ENCODE data around the gene MIB1.
"Not testable (repeated sequence)": the region's sequence is repeated elsewhere in the genome, so short reads cannot be mapped to it uniquely, and the experiment has no call there.

Gene MIB1

DNA sequence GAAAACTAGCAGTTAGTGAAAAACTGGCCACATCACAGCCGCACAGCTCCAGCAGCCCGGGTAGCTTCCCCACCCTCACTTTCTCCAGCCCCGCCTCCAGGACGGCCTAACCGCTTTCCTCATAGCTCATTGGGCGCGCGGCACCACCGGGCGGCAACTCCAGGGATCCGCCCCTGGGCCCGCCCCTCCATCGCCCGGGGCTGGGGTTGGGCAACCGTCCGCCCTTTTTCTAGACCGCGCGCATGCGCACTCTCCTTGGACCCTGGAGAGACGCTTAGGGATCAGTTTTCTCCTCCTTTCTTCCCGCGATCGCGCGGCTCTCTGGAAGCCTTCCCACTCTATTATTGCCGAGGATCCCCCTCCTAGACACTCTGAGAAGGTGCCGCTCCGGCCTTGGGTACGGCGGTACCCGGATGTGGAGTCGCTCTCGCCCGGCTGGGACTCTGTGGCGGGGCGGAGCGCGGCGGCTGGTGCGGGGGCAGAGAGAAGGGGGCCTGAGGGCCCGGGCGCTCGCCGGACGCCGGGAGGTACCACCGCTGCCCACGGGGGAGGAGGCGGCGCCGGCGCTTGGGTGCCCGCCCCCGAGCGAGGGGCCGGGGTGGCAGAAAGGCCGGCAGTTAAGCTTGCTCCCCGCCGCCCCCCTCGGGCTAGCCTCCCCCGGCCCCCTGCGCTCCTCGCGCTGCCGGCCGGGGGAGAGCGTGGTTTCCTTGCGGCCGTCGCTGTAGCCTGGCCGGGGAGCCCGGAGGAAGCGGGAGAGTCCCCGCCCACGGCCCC lies at the start of gene MIB1:
TSS of gene MIB1 (plus strand) at position 255 of the 774 bp plus-strand sequence. CDS start 792 bp downstream, outside the sequence.
- Histone ChIP-seq H3K36me3 (ENCODE audit: insufficient read depth, low read length) (no peaks in the 10 kb centered on the region), H3K9me3 (ENCODE audit: low read length) (no peaks in the 10 kb centered on the region), H3K9ac (ENCODE audit: low read length) (peak within 1 kb of the TSS; percentile 44), H3K4me1 (ENCODE audit: insufficient read depth, low read length) (peaks cover 12% of the 10 kb centered on the region), H3K27me3 (ENCODE audit: control insufficient read depth in 1 of 2, insufficient read depth in 2 of 2, low read length in 2 of 2) (no peaks in the 10 kb centered on the region), H3K4me3 (ENCODE audit: low read depth in 1 of 2, low read length in 2 of 2) (peak within 1 kb of the TSS; percentile 75 to 91), H3K27ac (ENCODE audit: low read depth, low read length) (peak within 1 kb of the TSS; percentile 98)

DNA sequence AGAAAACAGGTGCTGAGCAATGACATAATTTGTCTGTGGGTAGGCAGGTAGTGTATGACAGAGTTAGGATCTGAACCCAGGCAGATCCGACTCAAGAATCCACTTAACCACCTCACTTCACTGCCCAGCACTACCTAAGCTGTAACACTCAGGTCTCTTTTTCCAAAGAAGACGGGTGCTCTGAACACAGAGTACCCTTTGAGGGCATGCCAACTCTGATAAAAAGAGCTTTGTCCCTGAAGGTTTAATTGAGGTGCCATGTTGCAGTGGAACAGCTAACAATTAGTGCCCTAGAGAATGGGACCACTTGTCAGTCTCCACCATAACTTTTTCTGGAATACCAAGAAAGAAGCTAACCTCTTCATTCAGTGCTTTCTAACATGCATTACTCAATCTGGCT lies 47.3 kb upstream of the MIB1 start:
- no peaks in the 10 kb centered on the region for H3K9me3 ChIP-seq (ENCODE audit: low read length)
- H3K9ac ChIP-seq (ENCODE audit: low read length), result no peak overlapping the region
- H3K27ac ChIP-seq (ENCODE audit: low read depth, low read length), result no peak overlapping the region
- H3K4me3 ChIP-seq (ENCODE audit: low read depth in 1 of 2, low read length in 2 of 2), result no peak overlapping the region
- no peaks in the 10 kb centered on the region for H3K27me3 ChIP-seq (ENCODE audit: control insufficient read depth in 1 of 2, insufficient read depth in 2 of 2, low read length in 2 of 2)
- H3K36me3 ChIP-seq (ENCODE audit: insufficient read depth, low read length), result no peaks in the 10 kb centered on the region
- no peaks in the 10 kb centered on the region for H3K4me1 ChIP-seq (ENCODE audit: insufficient read depth, low read length)

DNA sequence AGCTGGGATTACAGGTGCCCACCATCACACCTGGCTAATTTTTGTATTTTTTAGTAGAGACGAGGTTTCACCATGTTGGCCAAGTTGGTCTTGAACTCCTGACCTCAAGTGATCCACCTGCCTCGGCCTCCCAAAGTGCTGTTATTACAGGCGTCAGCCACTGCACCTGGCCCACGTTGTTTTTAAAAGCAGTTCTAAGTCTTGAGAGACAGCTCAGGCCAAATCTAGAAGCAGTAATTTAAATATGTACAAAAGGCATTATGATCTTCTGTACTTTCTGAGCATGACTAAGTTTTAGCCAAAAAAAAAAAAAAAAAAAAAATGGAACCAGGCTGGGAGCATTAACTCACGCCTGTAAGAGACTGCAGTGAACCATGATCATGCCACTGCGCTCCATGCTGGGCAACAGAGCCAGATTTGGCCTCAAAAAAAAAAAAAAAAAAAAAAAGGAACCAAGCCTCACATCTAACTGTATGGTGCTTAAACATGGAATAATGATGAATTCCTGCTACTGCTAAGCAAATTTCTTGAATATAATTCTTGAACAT lies 40.0 kb upstream of the MIB1 start:
- Histone ChIP-seq H3K4me1 (ENCODE audit: insufficient read depth, low read length) (peaks cover 5% of the 10 kb centered on the region), H3K27me3 (ENCODE audit: control insufficient read depth in 1 of 2, insufficient read depth in 2 of 2, low read length in 2 of 2) (no peaks in the 10 kb centered on the region), H3K9me3 (ENCODE audit: low read length) (no peaks in the 10 kb centered on the region), H3K4me3 (ENCODE audit: low read depth in 1 of 2, low read length in 2 of 2) (no peak overlapping the region), H3K36me3 (ENCODE audit: insufficient read depth, low read length) (no peaks in the 10 kb centered on the region), H3K27ac (ENCODE audit: low read depth, low read length) (no peak overlapping the region), H3K9ac (ENCODE audit: low read length) (no peak overlapping the region)

DNA sequence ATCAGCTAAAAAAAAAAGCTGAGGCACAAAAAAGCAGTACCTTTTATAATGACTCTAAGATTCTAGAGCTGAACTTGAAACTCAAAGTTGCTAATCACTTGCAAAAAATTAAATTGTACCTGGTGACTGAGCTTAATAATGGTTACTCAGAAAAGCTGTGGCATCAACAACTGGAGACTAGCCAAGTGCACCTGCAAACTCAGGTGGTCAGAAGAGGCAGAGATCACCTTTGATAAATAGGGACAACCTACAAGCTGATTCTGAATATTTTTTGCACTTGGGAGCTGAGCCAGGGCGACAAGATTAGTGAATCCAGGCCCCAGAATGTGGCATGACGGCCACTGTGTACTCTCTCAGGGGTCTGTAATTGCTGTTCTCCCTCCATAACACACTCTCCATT lies 39.0 kb upstream of the MIB1 start:
- no peaks in the 10 kb centered on the region for H3K27me3 ChIP-seq (ENCODE audit: control insufficient read depth in 1 of 2, insufficient read depth in 2 of 2, low read length in 2 of 2)
- no peak overlapping the region for H3K4me3 ChIP-seq (ENCODE audit: low read depth in 1 of 2, low read length in 2 of 2)
- H3K4me1 ChIP-seq (ENCODE audit: insufficient read depth, low read length), result peaks cover 5% of the 10 kb centered on the region
- no peak overlapping the region for H3K27ac ChIP-seq (ENCODE audit: low read depth, low read length)
- H3K9me3 ChIP-seq (ENCODE audit: low read length), result no peaks in the 10 kb centered on the region
- H3K9ac ChIP-seq (ENCODE audit: low read length), result no peak overlapping the region
- H3K36me3 ChIP-seq (ENCODE audit: insufficient read depth, low read length), result no peaks in the 10 kb centered on the region

DNA sequence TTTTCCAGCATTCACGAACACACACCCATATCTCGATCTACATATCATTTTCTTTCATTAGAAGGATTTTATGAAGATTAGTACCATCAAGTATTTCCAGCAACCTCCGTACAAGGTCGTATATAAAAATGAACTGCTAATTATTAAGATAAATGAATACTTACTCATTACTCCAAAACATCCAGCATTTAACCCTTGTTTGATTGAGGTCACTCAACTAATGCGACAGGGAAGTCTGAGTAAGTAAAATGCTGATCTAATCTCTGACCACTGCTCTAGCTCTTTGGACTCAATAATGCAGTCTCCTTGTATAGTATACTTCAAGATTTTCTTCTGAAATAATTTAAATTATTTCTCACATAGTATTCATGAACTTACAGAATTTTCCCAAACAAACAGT lies 38.0 kb upstream of the MIB1 start:
- H3K36me3 ChIP-seq (ENCODE audit: insufficient read depth, low read length), result no peaks in the 10 kb centered on the region
- H3K4me3 ChIP-seq (ENCODE audit: low read depth in 1 of 2, low read length in 2 of 2), result no peak overlapping the region
- H3K4me1 ChIP-seq (ENCODE audit: insufficient read depth, low read length), result peaks cover 5% of the 10 kb centered on the region
- no peak overlapping the region for H3K9ac ChIP-seq (ENCODE audit: low read length)
- H3K27me3 ChIP-seq (ENCODE audit: control insufficient read depth in 1 of 2, insufficient read depth in 2 of 2, low read length in 2 of 2), result no peaks in the 10 kb centered on the region
- H3K9me3 ChIP-seq (ENCODE audit: low read length), result no peaks in the 10 kb centered on the region
- H3K27ac ChIP-seq (ENCODE audit: low read depth, low read length), result no peak overlapping the region

DNA sequence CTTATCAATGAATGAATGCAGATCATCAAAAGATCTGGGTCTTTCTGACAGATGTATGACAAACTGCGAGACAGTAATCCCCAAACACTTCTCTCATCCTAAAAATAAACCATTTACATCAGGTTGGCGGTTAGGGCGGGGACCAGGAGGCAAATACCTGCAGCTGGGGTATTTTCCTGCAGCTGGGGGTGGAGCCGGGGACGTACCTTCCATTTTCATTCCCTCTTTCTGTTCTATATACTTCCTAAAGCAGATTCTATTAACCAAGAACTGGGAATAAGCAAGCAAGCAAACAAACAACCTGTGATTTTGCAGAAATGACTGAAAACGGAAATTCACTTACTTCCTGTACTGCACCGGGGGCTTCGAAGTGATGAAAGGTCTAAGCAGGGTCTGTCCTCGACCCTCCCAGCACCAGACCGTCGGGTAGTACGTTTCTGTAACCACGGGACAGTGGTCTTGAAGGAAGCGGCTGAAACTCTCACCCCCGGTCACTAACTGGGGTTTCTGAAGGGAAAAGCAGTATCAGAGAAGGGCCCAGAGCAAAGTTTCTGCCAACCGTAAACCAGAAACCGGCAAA lies 37.3 kb upstream of the MIB1 start:
- H3K4me3 ChIP-seq (ENCODE audit: low read depth in 1 of 2, low read length in 2 of 2), result peak overlapping the region; percentile 58 to 87
- no peak overlapping the region for H3K27ac ChIP-seq (ENCODE audit: low read depth, low read length)
- H3K36me3 ChIP-seq (ENCODE audit: insufficient read depth, low read length), result no peaks in the 10 kb centered on the region
- peaks cover 5% of the 10 kb centered on the region for H3K4me1 ChIP-seq (ENCODE audit: insufficient read depth, low read length)
- no peaks in the 10 kb centered on the region for H3K27me3 ChIP-seq (ENCODE audit: control insufficient read depth in 1 of 2, insufficient read depth in 2 of 2, low read length in 2 of 2)
- H3K9ac ChIP-seq (ENCODE audit: low read length), result peak overlapping the region; percentile 49
- H3K9me3 ChIP-seq (ENCODE audit: low read length), result no peaks in the 10 kb centered on the region

DNA sequence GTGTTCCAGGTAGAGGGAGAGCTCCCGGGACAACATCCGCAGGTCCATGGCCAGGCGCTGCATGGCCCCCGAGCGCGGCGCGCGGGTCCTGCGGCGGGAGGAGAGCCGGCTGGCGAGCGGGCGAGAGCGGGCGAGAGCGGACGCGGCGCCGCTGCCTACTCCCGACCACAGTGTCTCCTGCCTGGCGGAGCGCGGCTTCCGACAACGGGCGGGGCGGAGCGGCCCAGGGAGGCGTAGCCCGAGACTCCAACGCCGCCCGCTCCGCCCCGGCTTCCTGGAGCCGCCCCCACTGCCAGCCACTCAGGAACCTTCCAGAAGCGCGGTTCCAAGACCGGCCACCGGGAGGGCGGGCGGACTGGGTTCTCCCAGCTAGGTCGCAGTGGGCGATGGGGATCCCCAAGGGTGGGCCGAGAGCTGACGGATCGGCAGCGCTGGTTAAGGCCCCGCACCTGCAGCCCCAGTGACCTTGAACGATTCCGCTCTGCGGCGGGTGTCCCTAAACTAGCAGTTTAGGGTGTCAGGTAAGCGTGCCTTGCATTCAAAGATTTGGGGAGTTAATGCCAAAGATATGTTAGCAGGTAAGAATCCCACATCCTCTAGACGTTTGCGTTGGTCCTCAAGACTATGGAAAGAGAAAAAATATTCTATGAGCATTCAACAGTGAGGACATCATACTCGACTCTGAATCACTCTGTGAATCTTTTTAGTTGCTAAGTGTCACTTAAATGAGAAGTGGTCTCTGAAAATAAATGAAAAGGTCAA lies 35.8 kb upstream of the MIB1 start, which contains the start of gene ABHD3:
TSS of gene ABHD3 (minus strand) at position 172 of the 762 bp plus-strand sequence. CDS start at position 63, 109 bp downstream.
- Histone ChIP-seq H3K4me3 (ENCODE audit: low read depth in 1 of 2, low read length in 2 of 2) (peak within 1 kb of the TSS; percentile 58 to 87), H3K9me3 (ENCODE audit: low read length) (no peaks in the 10 kb centered on the region), H3K36me3 (ENCODE audit: insufficient read depth, low read length) (no peaks in the 10 kb centered on the region), H3K27me3 (ENCODE audit: control insufficient read depth in 1 of 2, insufficient read depth in 2 of 2, low read length in 2 of 2) (no peaks in the 10 kb centered on the region), H3K27ac (ENCODE audit: low read depth, low read length) (peak within 1 kb of the TSS; percentile 88), H3K4me1 (ENCODE audit: insufficient read depth, low read length) (peaks cover 5% of the 10 kb centered on the region), H3K9ac (ENCODE audit: low read length) (peak within 1 kb of the TSS; percentile 49)

DNA sequence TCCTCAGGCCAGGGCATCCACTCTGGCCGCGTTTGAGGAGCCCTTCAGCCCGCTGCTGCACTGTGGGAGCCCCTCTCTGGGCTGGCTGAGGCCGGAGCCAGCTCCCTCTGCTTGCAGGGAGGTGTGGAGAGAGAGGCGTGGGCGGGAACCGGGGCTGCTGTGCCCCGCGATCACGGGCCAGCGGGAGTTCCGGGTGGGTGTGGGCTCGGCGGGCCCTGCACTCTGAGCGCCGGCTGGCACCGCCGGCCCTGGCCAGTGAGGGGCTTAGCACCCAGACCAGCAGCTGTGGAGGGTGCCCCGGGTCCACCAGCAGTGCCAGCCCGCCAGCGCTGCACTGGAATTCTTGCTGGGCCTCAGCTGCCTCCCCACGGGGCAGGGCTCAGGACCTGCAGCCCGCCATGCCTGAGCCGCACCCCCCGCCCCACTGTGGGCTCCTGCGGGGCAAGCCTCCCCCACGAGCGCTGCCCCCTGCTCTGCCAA lies 34.2 kb upstream of the MIB1 start:
- Histone ChIP-seq H3K27ac (ENCODE audit: low read depth, low read length) (no peak overlapping the region), H3K36me3 (ENCODE audit: insufficient read depth, low read length) (no peaks in the 10 kb centered on the region), H3K27me3 (ENCODE audit: control insufficient read depth in 1 of 2, insufficient read depth in 2 of 2, low read length in 2 of 2) (no peaks in the 10 kb centered on the region), H3K9ac (ENCODE audit: low read length) (no peak overlapping the region), H3K4me1 (ENCODE audit: insufficient read depth, low read length) (peaks cover 5% of the 10 kb centered on the region), H3K4me3 (ENCODE audit: low read depth in 1 of 2, low read length in 2 of 2) (no peak overlapping the region), H3K9me3 (ENCODE audit: low read length) (no peaks in the 10 kb centered on the region)

DNA sequence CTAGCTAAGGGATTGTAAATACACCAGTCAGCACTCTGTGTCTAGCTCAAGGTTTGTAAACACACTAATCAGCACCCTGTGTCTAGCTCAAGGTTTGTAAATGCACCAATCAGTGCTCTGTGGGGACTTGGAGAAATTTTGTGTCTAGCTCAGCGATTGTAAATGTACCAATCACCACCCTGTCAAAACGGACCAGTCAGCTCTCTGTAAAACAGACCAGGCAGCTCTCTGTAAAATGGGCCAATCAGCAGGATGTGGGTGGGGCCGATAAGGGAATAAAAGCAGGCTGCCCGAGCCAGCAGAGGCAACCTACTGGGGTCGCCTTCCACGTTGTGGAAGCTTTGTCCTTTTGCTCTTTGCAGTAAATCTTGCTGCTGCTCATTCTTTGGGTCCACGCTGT lies 33.5 kb upstream of the MIB1 start:
- H3K9ac ChIP-seq (ENCODE audit: low read length); H3K9me3 ChIP-seq (ENCODE audit: low read length); H3K27ac ChIP-seq (ENCODE audit: low read depth, low read length); H3K36me3 ChIP-seq (ENCODE audit: insufficient read depth, low read length); H3K27me3 ChIP-seq (ENCODE audit: control insufficient read depth in 1 of 2, insufficient read depth in 2 of 2, low read length in 2 of 2); H3K4me3 ChIP-seq (ENCODE audit: low read depth in 1 of 2, low read length in 2 of 2); H3K4me1 ChIP-seq (ENCODE audit: insufficient read depth, low read length): not testable (repeated sequence)

DNA sequence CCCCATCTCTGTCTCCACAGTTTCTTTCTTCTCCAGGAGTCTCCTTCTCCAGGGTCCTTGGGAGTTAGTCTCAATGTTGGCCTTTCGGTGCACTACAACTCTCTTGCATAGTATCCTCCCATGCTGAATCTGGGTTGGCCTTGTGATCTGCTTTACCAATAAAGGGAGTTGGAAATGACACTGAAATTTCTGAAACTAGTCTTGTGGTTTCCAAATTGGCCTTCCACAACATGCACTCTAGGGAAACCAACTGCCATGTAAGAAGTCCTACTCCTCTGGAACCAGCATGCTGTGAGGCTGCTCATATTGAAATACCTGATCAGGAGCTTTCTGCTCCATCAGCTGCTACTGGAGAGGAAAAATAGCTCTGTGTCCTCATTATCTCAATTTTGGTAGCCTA lies 26.1 kb upstream of the MIB1 start:
- Histone ChIP-seq H3K27me3 (ENCODE audit: control insufficient read depth in 1 of 2, insufficient read depth in 2 of 2, low read length in 2 of 2) (no peaks in the 10 kb centered on the region), H3K9me3 (ENCODE audit: low read length) (no peaks in the 10 kb centered on the region), H3K9ac (ENCODE audit: low read length) (no peak overlapping the region), H3K27ac (ENCODE audit: low read depth, low read length) (no peak overlapping the region), H3K4me3 (ENCODE audit: low read depth in 1 of 2, low read length in 2 of 2) (no peak overlapping the region), H3K36me3 (ENCODE audit: insufficient read depth, low read length) (no peaks in the 10 kb centered on the region), H3K4me1 (ENCODE audit: insufficient read depth, low read length) (no peaks in the 10 kb centered on the region)

DNA sequence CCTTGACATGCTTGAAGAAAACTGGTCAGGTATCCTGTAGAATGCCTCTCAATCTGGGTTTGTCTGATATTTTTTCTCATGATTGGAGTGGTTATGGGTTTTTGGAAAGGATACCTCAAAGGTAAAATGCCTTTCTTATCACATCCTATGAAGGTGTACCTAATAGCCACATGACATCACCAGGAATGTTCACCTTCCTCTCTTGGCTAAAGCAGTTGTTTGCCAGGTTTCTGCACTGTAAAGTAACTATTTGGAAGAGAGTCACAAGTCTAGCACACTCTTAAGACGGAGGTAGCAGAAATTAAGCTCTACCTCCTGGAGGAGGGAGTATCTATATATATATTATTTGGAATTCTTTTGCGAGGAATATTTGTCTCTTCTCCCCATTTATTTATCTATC lies 17.9 kb upstream of the MIB1 start:
- Histone ChIP-seq H3K27ac (ENCODE audit: low read depth, low read length) (no peak overlapping the region), H3K27me3 (ENCODE audit: control insufficient read depth in 1 of 2, insufficient read depth in 2 of 2, low read length in 2 of 2) (no peaks in the 10 kb centered on the region), H3K4me3 (ENCODE audit: low read depth in 1 of 2, low read length in 2 of 2) (no peak overlapping the region), H3K4me1 (ENCODE audit: insufficient read depth, low read length) (no peaks in the 10 kb centered on the region), H3K9me3 (ENCODE audit: low read length) (no peaks in the 10 kb centered on the region), H3K36me3 (ENCODE audit: insufficient read depth, low read length) (no peaks in the 10 kb centered on the region), H3K9ac (ENCODE audit: low read length) (no peak overlapping the region)

All from muscle layer of colon (tissue), 2 donors.